GM11168 (cell line): ENCODE measurements around the gene KLHL1.
"Not testable (repeated sequence)": the region's sequence is repeated elsewhere in the genome, so short reads cannot be mapped to it uniquely, and the experiment has no call there.

Source experiments
- in situ Hi-C: fragments of 300-500 bp; cut with MboI; formaldehyde crosslinking; loops from one replicate; pipeline ENCODE4 v1.12.0; 2022; ENCODE audit warnings: low sequenced_read_pairs; ENCODE audit not compliant: unreplicated experiment

The KLHL1 gene, protein sequence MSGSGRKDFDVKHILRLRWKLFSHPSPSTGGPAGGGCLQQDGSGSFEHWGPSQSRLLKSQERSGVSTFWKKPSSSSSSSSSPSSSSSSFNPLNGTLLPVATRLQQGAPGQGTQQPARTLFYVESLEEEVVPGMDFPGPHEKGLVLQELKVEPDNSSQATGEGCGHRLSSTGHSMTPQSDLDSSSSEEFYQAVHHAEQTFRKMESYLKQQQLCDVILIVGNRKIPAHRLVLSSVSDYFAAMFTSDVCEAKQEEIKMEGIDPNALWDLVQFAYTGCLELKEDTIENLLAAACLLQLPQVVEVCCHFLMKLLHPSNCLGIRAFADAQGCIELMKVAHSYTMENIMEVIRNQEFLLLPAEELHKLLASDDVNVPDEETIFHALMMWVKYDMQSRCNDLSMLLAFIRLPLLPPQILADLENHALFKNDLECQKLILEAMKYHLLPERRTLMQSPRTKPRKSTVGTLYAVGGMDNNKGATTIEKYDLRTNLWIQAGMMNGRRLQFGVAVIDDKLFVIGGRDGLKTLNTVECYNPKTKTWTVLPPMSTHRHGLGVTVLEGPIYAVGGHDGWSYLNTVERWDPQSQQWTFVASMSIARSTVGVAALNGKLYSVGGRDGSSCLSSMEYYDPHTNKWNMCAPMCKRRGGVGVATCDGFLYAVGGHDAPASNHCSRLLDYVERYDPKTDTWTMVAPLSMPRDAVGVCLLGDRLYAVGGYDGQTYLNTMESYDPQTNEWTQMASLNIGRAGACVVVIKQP

DNA sequence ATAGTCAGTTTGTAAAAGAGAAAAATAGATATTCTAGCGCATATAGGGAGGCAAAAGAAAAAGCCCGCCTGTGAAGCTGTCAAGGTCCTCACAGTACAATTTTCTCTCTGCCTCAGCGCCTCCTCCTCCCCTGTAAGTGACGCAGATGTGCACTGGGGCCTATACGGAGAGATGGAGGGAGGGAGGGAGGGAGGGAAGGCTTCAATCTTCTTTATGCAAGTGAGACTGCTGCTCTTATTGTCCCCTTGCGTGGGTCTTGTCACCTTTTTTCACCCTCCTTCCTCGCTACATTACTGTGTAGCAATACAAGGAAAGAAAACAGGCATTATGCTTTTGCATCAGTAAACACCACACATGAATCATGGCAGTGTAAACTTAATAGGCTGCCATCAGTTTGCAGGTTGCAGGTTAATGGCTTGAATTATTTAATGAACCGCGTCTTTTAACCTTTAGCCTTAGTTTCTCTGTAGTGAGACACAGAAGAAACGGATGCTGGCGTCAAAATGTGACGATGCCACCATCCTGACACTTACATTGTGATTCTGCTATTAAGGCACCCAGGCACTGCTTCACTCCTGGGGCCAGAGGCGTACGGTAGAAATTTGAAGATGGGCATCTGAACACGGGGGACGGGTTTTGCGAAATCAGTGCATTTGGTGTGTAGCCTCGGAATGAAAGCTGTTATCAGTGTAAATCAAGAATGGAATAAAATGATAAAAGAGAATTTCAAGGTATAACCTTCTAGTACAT, at the start of gene KLHL1:
Gene KLHL1 (minus strand): TSS at position 97 of the 750 bp plus-strand sequence. CDS start 753 bp downstream, outside the sequence.
- in situ Hi-C loops: no loop called here

GRCh38 chr13:70142658-70143057, 34.4 kb upstream of the KLHL1 start:
- in situ Hi-C loops: not testable (repeated sequence)

DNA sequence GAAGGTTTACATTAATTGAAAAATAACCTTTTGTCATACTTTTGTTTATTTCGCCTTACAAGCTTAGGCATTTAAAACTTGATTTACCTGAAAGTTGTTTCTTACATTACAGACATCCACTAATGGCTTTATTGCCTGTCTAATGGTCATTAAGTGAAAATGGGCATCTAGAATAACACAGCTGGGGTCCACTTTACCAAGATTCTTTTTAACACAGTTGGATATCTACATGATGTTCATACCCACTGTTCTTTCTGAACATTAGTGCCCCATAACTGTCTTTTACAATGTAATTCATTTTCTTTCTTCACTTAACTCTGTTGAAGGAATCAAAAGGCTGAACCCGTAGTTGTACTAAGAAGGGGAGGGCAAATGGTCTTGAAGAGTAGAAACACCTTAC, 19.8 kb upstream of the KLHL1 start:
- in situ Hi-C loops: no loop called here

- in situ Hi-C loops: no loop called here
Observed at GRCh38 chr13:70125693-70126092, 17.4 kb upstream of the KLHL1 start.

GRCh38 chr13:70117338-70117905, 9.2 kb upstream of the KLHL1 start:
- in situ Hi-C loops: no loop called here

GRCh38 chr13:70107498-70108281, 562 bp downstream of the KLHL1 start, which contains the start of gene ATXN8OS:
ATXN8OS (plus strand) TSS chr13:70107826.
- in situ Hi-C loops: no loop called here

- in situ Hi-C loops: no loop called here
Observed at GRCh38 chr13:70107125-70107497, 1.1 kb downstream of the KLHL1 start.

DNA sequence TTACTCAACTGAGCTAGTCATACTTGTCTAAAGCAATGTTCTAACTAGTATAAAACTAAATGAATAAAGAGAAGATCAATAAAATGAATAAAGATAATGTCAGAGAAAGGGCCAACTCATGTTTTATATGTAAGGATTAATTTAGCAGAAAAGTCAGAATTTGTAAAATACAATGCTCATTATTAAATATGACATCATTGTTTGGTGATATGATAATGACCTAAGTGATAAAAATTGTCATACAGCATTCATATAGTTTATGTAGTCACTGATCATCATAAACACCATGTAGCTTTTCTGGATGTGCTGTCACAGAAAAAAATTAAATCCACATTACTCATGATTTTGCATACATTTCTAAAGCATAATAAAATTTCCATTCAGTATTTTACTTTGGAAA, 3.8 kb downstream of the KLHL1 start:
- in situ Hi-C loops: no loop called here

DNA sequence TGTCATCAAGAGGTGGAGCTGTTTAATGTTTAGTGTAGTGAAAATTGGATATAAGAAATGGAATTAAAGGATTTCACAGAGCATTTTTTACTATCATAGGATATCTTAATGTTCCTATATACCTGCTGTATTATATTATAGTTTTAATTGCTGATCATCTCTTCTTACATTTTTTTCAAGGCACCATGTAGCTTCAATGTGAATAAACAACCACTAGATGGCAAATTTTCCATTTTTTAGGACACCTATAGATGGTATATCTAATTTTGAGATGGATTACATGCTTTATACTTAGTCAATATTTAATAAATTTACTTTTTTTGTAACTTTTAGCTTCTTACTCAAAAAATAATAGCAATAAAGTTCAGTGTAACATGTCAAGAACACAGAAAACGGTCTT, 9.6 kb downstream of the KLHL1 start:
- in situ Hi-C loops: no loop called here

- in situ Hi-C loops: no loop called here
Observed at GRCh38 chr13:70090036-70090723, 18.1 kb downstream of the KLHL1 start.

DNA sequence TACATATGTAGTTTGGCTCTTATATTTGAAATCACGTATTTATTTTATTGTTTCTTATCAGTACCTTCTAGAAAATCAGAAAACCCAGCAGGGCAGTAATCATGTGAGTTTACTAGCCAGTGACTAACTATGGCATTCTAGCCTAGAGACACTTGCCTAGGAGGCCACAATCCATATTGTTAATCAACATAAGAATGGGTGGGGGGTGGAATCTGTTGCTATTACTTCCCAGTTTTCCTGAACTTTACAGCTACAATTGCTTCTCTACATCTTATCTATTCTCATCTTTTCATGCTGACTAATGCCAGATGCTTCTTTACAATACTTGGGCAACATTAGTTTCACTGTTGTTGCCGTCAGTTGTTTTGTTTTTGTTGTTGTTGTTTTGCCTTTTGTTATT, 19.3 kb downstream of the KLHL1 start:
- in situ Hi-C loops: no loop called here

GRCh38 chr13:70087247-70087646, 21.0 kb downstream of the KLHL1 start:
- in situ Hi-C loops: no loop called here

- in situ Hi-C loops: no loop called here
Observed at GRCh38 chr13:70080012-70080411, 28.2 kb downstream of the KLHL1 start.

DNA sequence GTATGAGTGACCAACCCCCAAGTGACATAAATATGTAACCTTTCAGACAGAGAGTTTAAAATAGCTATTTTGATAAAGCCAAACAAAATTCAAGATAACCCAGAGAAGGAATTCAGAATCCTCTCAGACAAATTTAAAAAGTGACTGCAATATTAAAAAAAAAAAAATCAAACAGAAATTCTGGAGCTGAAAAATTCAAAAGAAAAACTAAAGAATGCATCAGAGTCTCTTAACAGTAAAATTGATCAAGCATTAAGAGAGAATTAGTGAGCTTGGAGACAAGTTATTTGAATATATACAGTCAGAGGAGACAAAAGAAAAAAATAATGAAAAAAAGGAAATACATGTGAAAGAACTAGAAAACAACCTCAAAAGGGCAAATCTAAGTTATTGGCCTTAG, 53.7 kb downstream of the KLHL1 start:
- in situ Hi-C loops: no loop called here

- in situ Hi-C loops: no loop called here
Observed at GRCh38 chr13:70051531-70051930, 56.7 kb downstream of the KLHL1 start.

DNA sequence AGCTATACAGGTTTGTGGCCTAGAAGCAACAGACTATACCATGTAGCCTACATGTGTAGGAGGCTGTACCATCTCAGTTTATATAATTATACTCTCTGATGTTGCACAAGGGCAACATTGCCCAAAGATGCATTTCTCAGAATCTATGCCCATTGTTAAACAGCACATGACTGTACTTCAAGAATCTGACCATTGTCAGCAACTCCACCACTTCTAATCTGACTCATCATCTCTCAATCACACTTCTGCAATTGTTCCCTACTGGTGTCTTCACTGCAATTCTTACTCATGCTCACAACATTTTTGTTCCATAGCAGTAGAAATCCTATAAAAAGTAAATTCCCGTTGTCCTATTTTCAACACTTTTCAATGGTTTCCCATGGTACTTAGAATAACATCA, 64.6 kb downstream of the KLHL1 start:
- in situ Hi-C loops: no loop called here

GRCh38 chr13:70042193-70042592, 66.1 kb downstream of the KLHL1 start:
- in situ Hi-C loops: no loop called here

DNA sequence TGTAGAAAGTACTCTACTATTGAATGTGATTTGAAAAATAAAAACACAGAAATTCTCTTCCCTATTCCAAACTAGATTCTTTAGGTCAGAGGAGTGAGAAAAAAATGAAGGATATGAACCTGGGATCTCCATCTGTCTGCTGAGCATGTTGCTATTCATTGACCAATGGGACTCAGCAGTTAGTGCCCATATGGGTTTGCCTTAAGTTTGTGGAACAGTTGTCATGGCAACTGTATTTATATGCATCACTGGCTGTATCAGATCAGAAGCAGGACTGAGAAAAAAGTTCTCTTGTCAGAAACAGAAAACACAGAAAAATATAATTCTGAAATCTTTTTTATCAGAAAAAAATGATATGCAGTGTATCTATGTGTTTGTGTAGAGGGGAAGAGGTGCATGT, 74.0 kb downstream of the KLHL1 start:
- in situ Hi-C loops: no loop called here

DNA sequence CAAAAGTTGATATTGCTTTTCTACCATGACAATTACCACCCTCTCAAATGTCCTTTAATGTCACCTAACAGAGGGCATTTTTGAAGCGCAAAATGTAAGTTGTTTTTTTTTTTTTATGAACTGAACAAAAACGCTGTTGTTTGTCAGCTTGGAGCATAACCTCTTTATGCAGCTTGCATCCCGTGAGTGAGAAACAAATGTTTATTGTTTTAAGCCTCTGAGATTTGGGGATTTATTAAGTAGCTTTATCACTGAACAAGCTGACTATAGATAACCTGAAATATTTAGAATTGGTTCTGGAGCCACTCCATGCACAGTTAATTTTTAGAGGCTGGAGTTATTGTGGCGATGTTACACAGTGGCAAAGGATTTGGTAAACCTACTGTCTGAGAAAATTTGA, 80.7 kb downstream of the KLHL1 start:
- in situ Hi-C loops: no loop called here
